H1 (cell line): ENCODE data around the gene HSD3B1. TPM values are rescaled to one million over a fixed set of nuclear protein-coding genes. Genes with fewer than 3 reads are reported as not detected.

Experiments used
- EGR1 ChIP-seq: IDR thresholded peaks from 2 replicates; pipeline ENCODE4 v1.6.1; 2011; ENCODE audit warnings: low read depth, low read length, borderline replicate concordance
- HDAC6 ChIP-seq: IDR thresholded peaks from one replicate; pipeline ENCODE4 v1.7.1; 2012; ENCODE audit warnings: low read depth, mild to moderate bottlenecking, inconsistent platforms, low read length, moderate library complexity
- SIX5 ChIP-seq: IDR thresholded peaks from 2 replicates; pipeline ENCODE4 v1.6.1; 2011; ENCODE audit warnings: mild to moderate bottlenecking, low read depth, low read length
- SRF ChIP-seq: IDR thresholded peaks from 2 replicates; pipeline ENCODE4 v1.6.1; 2011; ENCODE audit warnings: mild to moderate bottlenecking, low read depth, low read length, moderate library complexity
- polyA plus RNA-seq, 7 experiments: library from polyadenylated mRNA; depleted of rRNA in 3 of 7; stranded (reverse) in 5 of 7; unstranded in 2 of 7; fragments of >200 nt in 5 of 7; fragments of 200-250 nt in 2 of 7; gene quantifications; 1 replicate in 5 of 7; 2 replicates in 1 of 7; 4 replicates in 1 of 7; pipeline versions ENCODE4 v1.2.1 to v1.2.3, GENCODE V29; 2011 to 2013; ENCODE audit warnings: missing spikeins in 2 of 7, mixed read lengths in 2 of 7
- total RNA-seq: library from RNA; stranded (reverse); fragmentation: NEBNext Ultra II Directional; extraction: Animal tissue kit (Norgen Biotek cat#: 25700); gene quantifications from 2 replicates; pipeline ENCODE4 v1.2.1, GENCODE V29; 2021
- TF ChIP-seq, protein P1 (sequence below): IDR thresholded peaks from 2 replicates; pipeline ENCODE4 v1.6.1; 2011; ENCODE audit warnings: low read depth, mild to moderate bottlenecking, low read length; ENCODE audit not compliant: insufficient read depth

The HSD3B1 gene
- total and polyA plus RNA-seq, 2 of the 8 experiments (the other 6 are each of a cell fraction or from before 2014, with no cell fraction given) = not detected

DNA sequence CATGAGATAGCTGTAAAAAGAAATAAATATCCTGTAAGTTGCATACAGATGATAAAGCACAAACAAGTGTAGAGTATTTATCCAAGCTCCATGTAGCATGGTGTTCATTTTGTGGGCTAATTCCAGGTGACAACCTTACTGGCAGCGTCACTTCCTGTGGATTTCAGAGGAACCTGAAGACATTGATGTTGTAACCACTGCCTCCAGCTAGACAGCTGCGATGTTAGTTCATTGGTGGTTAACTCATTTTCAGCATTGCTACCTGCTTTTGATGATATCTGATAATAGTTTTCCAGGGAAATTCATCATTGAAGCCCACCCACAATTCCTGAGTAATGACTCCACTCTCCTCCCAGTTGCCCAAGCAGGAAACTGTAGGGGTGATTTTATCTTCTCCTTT is 3.0 kb downstream of the HSD3B1 start (continued):
- TF ChIP-seq, protein P1, sequence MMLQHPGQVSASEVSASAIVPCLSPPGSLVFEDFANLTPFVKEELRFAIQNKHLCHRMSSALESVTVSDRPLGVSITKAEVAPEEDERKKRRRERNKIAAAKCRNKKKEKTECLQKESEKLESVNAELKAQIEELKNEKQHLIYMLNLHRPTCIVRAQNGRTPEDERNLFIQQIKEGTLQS = no peak
- TF ChIP-seq SRF (no peak), SIX5 (no peak), EGR1 (no peak), HDAC6 (no peak)
- TF ChIP-seq, all 59 proteins: peak for 0
